ENCODE measurements around the gene RREB1.

The RREB1 gene

GRCh38 chr6:7243179-7243981, 135.6 kb downstream of the RREB1 start:
- DNase-seq (ENCODE audit: low read depth in 2 of 2): peak in 1 of 2 donors; percentile 17

DNA sequence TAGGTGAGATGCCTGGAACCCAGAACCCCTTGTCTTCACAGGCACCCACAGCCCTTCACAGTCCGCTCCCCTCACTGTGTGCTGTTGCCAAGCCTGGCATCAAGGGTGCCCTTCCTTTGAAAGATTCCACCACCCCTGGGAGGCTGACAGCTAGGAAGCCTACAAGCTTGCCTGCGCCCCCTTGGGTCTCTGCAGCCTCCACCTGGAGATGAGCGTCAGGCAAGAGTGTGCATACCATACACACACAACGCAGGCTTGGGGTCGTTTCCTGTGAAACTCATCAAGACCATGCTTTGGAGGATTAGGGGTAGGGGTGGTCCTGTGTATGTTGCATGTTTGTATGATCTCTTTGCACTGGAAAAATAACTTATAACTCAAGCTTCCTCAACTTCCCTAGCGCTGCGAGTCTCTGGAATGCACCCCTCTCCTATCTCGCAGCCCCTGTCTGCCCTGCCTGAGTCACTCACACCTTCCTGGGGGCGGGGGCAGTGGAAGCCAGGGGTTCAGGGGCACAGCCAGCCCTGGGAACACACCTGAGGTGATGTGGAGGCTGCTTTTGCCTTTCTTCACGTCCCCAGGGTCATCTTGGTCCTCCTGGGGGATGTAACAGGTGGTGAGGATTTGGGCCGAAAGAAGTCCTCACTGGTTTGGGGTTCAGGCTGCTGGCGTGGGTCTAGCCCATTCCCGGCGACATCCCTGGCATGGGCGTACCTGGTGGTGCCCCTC, 138.1 kb downstream of the RREB1 start:
- no peak for DNase-seq (ENCODE audit: low read depth in 2 of 2)

- no peak for DNase-seq (ENCODE audit: low read depth in 2 of 2)
These were observed 138.8 kb downstream of the RREB1 start for GRCh38 chr6:7246401-7247178.

DNA sequence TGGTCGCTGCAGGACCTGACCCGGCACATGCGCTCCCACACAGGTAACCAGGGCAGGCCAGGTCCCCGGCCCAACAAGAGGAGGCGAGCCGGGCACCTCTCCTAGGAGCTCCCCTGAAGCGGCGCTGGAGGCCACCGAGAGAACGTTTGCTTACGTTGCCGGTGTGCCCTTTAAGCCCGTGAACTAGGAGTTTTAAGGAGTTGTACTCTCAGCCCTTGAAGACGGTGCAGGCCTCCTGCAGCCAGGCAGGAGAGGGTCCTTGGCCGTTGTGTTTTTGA, 139.4 kb downstream of the RREB1 start:
- no peak for DNase-seq (ENCODE audit: low read depth in 2 of 2)

DNA sequence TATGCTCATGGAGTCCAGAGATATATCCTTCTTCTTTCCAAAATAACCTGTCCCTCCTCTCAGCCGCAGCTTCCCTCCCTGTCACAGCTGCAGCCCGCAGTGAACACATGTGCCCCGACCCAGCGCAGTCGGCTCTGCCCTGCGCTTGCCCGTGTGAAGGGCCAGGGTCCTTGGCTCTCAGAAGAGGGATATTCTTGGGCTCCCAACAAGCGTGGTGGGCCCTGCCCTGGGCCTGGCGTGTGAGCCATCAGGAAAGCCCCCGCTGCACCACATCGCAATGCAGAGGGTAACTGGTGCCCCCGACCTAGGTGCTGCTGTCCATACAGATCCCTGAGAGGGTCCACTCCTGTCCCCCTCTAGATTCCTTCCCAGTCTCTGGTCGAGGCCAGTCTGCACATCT, 140.1 kb downstream of the RREB1 start:
- no peak for DNase-seq (ENCODE audit: low read depth in 2 of 2)

- no peak for DNase-seq (ENCODE audit: low read depth in 2 of 2)
These were observed 141.6 kb downstream of the RREB1 start for GRCh38 chr6:7249391-7249790.

DNA sequence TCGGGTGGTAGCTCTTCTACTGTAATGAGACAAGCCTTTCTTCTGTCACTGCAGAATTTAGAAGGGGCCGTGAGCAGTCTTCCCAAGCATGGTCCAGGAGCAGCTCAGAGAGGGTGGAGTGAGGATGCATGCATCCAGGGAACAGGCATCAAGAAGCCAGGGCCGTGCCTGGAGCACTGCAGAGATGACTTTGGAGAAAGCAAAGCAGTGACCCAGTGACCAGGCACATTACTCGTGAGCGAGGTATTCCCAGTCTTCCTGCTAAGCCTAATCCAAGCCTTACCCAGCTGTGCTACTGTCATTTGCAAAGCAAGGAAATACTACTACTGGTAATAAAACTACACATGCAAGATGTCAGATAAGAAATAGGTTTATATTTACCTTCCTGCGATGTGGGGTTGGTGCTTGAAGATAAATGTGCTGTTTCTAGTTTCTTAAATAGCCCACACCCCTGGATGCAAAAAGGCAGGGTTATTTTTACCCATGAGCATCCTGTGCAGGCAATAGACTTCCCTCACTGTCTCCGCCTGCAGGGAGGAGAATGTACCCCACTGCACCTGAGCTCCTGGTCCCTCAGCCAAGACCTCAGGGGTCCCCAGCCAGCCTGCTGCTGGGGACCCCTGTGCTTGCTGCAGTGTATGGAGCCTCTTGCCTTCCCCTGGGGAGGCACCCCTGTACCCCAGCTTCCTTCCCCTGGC, 142.3 kb downstream of the RREB1 start:
- DNase-seq (ENCODE audit: low read depth in 2 of 2): no peak

DNA sequence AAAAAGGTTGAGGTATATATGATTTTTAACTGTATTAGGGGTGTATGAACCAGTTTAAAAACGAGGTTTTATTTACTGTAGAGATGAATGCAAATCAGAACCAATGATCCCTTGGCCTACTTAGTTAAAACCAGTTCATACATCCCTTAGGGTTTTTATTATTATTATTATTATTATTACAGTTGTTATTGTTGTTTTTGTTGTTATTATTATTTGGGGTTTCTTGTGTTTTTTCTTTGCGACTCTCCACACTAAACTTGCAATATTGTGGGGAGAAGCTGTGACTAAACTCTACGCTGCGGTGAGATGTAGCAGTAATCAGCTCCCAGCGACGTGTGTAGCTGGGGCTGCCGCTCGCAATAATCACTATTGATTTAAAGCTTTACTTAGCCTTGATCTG, 143.1 kb downstream of the RREB1 start:
- no peak for DNase-seq (ENCODE audit: low read depth in 2 of 2)

DNA sequence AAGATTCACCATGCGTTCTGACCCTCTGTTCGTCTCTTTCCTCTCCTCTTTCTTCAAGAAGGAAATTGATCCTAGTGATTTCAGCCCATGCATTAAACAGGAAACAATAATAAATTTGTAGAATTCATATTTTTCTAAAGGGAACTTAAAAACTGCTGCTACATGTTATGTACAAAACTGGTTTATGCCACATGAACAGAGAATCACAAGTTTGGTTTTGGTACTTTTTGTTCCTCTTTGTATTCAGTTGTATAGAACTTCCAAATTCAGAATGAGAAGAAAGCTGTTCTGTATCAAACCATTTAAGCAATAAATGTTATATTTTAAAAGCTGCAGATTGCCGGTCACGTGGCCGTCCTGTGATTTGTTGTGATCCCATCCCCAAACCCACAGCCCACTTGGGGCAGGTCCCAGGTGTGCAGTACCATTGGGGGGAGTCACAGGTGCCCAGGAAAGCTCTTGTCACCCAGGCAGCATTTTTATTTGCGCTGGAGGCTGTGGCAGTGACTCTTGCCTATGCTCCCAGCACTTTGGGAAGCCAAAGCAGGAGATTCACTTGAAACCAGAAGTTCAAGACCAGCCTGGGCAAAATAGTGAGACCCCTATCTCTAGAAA, 144.0 kb downstream of the RREB1 start:
- no peak for DNase-seq (ENCODE audit: low read depth in 2 of 2)

DNA sequence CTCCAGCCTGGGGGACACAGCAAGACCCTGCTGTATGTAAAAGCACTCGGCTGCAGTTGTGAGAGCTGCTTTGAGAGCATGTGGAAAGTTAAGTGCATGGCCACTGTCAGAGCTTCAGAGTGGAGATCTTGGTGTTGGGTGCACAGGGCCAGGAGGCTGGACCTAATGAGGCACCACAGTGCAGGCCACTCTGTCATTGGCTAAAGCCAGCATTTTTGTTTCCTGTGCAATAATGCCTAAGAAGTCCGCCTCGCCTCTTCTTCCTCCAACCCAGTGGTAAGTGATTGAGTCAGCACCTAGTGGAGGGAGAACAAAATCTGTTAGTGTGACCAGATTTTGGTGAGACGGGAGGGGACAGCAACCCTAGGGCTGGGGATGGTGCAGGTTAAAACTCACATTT, 144.6 kb downstream of the RREB1 start:
- no peak for DNase-seq (ENCODE audit: low read depth in 2 of 2)

- DNase-seq (ENCODE audit: low read depth in 2 of 2): no peak
These were observed 147.4 kb downstream of the RREB1 start for GRCh38 chr6:7254980-7255835.

DNA sequence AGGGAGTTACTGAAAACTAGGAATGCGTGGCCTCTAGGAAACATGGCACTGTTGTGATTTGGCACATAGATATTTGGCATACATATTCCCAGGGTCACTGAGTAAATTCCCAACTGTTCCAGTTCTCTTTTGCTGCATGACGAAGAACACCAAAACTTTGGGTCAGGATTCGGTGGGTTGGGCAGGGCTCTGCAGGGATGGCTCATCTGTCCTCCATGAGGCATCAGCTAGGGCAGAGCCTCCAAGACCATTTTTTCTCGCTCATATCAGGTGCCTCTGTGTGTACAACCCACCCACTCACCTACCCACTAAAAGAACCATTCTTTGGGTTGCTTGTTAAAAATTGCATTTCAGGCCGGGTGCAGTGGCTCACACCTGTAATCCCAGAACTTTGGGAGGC, 148.2 kb downstream of the RREB1 start:
- no peak for DNase-seq (ENCODE audit: low read depth in 2 of 2)

DNA sequence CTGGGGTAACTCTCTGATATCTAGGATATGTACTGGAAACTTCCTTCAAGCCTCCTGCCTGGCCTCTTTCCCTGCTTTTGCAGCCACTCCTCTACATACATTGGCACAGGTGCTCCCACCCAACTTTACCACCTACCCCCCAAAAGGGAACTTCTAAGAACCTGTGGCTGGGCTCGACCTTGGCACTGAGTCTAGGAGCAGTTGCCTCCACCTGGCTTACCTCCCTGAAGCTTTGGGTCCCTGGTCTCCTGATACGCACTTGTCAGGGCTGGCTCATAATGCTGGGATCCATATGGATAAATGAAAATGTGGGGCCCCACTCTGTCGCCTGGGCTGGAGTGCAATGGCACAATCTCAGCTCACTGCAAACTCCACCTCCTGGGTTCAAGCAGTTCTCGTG, 149.0 kb downstream of the RREB1 start:
- DNase-seq (ENCODE audit: low read depth in 2 of 2): no peak

GRCh38 chr6:7257521-7258230, 149.9 kb downstream of the RREB1 start:
- no peak for DNase-seq (ENCODE audit: low read depth in 2 of 2)

GRCh38 chr6:7258231-7258763, 150.5 kb downstream of the RREB1 start:
- no peak for DNase-seq (ENCODE audit: low read depth in 2 of 2)

DNA sequence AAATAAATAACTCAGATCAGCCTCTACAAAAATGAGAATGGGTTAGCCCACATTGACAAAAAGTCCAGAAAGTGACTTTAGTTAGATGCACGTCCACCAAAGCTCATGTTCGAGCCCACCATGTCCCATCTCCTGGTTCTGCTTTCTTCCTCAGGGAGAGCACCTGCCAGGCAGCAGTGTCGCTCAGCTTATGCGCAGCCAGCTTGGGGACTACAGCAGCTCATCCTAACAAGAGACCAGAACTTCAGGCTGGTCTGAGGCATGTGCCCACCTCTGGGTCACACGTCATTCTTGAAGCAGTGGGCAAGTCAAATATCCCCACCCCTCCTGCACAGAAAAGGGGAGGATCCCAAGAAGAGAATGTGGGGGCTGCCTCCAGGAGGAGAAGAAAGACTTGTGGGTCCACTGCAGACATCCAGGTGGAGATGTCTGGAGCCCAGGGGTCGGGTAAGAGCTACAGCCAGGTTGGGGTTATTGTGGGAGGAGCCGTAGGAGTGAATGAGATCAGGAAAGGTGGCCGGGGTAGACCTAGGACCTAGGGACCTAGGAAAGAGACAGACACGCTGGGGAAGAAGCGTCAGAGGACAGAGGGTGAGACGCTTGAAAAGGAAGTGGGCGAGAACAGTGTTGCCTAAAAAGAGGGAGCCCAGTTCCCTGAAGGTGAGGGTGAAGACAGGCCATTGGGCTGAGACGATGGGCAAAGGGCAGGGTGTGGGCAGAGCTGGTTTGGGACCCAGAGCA, 152.7 kb downstream of the RREB1 start:
- no peak for DNase-seq (ENCODE audit: low read depth in 2 of 2)

DNA sequence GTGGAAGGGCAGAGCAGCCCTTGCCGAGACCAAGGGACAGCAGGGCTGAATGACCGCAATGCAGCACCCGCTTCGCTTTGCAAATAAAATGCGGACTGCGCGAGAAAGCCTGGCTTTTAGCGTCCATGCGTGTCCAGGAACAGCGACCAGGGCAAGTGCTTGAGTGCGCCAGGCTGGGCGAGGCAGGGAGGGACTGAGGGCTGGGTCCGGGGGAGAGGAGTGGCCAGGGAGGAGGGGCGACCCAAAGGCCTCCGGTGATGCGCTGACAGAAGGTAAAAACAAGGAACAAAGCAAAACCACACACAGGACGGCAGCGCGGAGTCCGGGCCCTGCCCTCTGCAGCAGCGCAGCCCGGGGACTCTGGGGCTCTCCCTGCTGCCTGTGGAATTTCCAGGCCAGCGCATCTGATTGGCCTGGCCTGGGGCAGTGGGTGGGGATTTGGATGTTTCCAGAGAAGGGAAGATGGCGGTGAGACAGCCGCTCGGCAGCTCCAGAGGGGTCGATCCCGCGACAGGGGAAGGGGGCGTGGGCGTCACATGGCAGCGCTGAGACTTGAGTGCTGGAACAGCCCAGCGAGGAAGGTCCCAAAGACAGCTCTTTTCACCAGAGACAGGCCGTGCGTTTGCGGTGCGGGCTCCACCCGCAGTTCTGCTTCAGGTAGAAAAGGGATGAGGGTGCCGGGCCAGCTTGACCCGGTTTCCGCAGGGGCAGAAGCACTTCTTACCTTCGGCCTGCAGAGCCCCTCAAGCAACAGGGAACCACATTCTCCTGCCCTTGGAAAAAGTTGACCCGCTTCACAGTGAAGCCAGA, 153.5 kb downstream of the RREB1 start:
- DNase-seq (ENCODE audit: low read depth in 2 of 2): peak; percentile 25 to 34

- no peak for DNase-seq (ENCODE audit: low read depth in 2 of 2)
These were observed 154.2 kb downstream of the RREB1 start for GRCh38 chr6:7261852-7262461.
